HG02571 (cell line): ENCODE data around the gene LRRC30.
"Not testable (repeated sequence)": the region's sequence is repeated elsewhere in the genome, so short reads cannot be mapped to it uniquely, and the experiment has no call there.

Experiments used
- ATAC-seq: cut with Tn5 transposase; IDR thresholded peaks from one replicate; pipeline ENCODE4 v1.9.1; 2021; ENCODE audit warnings: mild to moderate bottlenecking, moderate library complexity; ENCODE audit not compliant: unreplicated experiment

The LRRC30 gene

GRCh38 chr18:7230626-7231349 is at the start of gene LRRC30:
Gene LRRC30 (plus strand): TSS chr18:7231089. CDS start chr18:7231139, 50 bp downstream.
- ATAC-seq = no peak

- ATAC-seq = no peak
Observed at GRCh38 chr18:7185701-7186100, 45.2 kb upstream of the LRRC30 start.

- no peak for ATAC-seq
Observed at GRCh38 chr18:7190547-7191156, 40.2 kb upstream of the LRRC30 start.

GRCh38 chr18:7191736-7192135 is 39.2 kb upstream of the LRRC30 start:
- no peak for ATAC-seq

- no peak for ATAC-seq
Observed at GRCh38 chr18:7195266-7195665, 35.6 kb upstream of the LRRC30 start.

- ATAC-seq = no peak
Observed at GRCh38 chr18:7196421-7196820, 34.5 kb upstream of the LRRC30 start.

- no peak for ATAC-seq
Observed at GRCh38 chr18:7197854-7198253, 33.0 kb upstream of the LRRC30 start.

- no peak for ATAC-seq
Observed at GRCh38 chr18:7198326-7198725, 32.6 kb upstream of the LRRC30 start.

- ATAC-seq = no peak
Observed at GRCh38 chr18:7201096-7201495, 29.8 kb upstream of the LRRC30 start.

GRCh38 chr18:7202169-7202568 is 28.7 kb upstream of the LRRC30 start:
- ATAC-seq = no peak

GRCh38 chr18:7203601-7204000 is 27.3 kb upstream of the LRRC30 start:
- ATAC-seq = not testable (repeated sequence)

- ATAC-seq = no peak
Observed at GRCh38 chr18:7205346-7205745, 25.5 kb upstream of the LRRC30 start.

GRCh38 chr18:7206217-7206616 is 24.7 kb upstream of the LRRC30 start:
- ATAC-seq = no peak

GRCh38 chr18:7207366-7207915 is 23.4 kb upstream of the LRRC30 start:
- ATAC-seq = no peak

GRCh38 chr18:7221424-7222155 is 9.3 kb upstream of the LRRC30 start:
- no peak for ATAC-seq

- no peak for ATAC-seq
Observed at GRCh38 chr18:7224198-7224597, 6.7 kb upstream of the LRRC30 start.

GRCh38 chr18:7232218-7232617 is 1.3 kb downstream of the LRRC30 start:
- ATAC-seq = no peak

- no peak for ATAC-seq
Observed at GRCh38 chr18:7233134-7233810, 2.4 kb downstream of the LRRC30 start.

- no peak for ATAC-seq
Observed at GRCh38 chr18:7234091-7234490, 3.2 kb downstream of the LRRC30 start.

- no peak for ATAC-seq
Observed at GRCh38 chr18:7234956-7235355, 4.1 kb downstream of the LRRC30 start.

GRCh38 chr18:7236072-7236471 is 5.2 kb downstream of the LRRC30 start:
- no peak for ATAC-seq
